ENCODE data around the gene MYO7B.
"Not testable (repeated sequence)": the region's sequence is repeated elsewhere in the genome, so short reads cannot be mapped to it uniquely, and the experiment has no call there.

The MYO7B gene

GRCh38 chr2:127552846-127553245 is 17.4 kb downstream of the MYO7B start:
- DNase-seq: no peak

- no peak for DNase-seq
These were observed 23.4 kb downstream of the MYO7B start for GRCh38 chr2:127558911-127559310.

GRCh38 chr2:127559454-127559853 is 24.0 kb downstream of the MYO7B start:
- DNase-seq: no peak

- DNase-seq: no peak
These were observed 24.9 kb downstream of the MYO7B start for GRCh38 chr2:127560201-127560930.

GRCh38 chr2:127560931-127561280 is 25.4 kb downstream of the MYO7B start:
- DNase-seq: no peak

GRCh38 chr2:127561371-127561770 is 25.9 kb downstream of the MYO7B start:
- no peak for DNase-seq

GRCh38 chr2:127562936-127563335 is 27.5 kb downstream of the MYO7B start:
- no peak for DNase-seq

- DNase-seq: no peak
These were observed 28.3 kb downstream of the MYO7B start for GRCh38 chr2:127563458-127564428.

- DNase-seq: no peak
These were observed 29.2 kb downstream of the MYO7B start for GRCh38 chr2:127564429-127565260.

GRCh38 chr2:127565261-127566138 is 30.0 kb downstream of the MYO7B start:
- DNase-seq: no peak

GRCh38 chr2:127566139-127566417 is 30.6 kb downstream of the MYO7B start:
- no peak for DNase-seq

- no peak for DNase-seq
These were observed 31.1 kb downstream of the MYO7B start for GRCh38 chr2:127566576-127566975.

- DNase-seq: no peak
These were observed 31.9 kb downstream of the MYO7B start for GRCh38 chr2:127567351-127567854.

- no peak for DNase-seq
These were observed 32.6 kb downstream of the MYO7B start for GRCh38 chr2:127568128-127568527.

GRCh38 chr2:127569666-127570065 is 34.2 kb downstream of the MYO7B start:
- no peak for DNase-seq

- DNase-seq: no peak
These were observed 35.1 kb downstream of the MYO7B start for GRCh38 chr2:127570282-127571250.

- not testable (repeated sequence) for DNase-seq
These were observed 36.9 kb downstream of the MYO7B start for GRCh38 chr2:127572352-127572751.

- DNase-seq: no peak
These were observed 37.4 kb downstream of the MYO7B start for GRCh38 chr2:127572841-127573240.

- no peak for DNase-seq
These were observed 37.8 kb downstream of the MYO7B start for GRCh38 chr2:127573298-127573697.

GRCh38 chr2:127573771-127574170 is 38.3 kb downstream of the MYO7B start:
- DNase-seq: no peak

GRCh38 chr2:127574656-127575055 is 39.2 kb downstream of the MYO7B start:
- DNase-seq: no peak

Data from KG1 (cell line).